GOT3 (cell line): ENCODE results near the gene TMC4.

Source experiments
- DNase-seq: peaks from one replicate; lab custom pipeline; 2025; ENCODE audit warnings: mixed read lengths; lab: John Stamatoyannopoulos, UW

Gene TMC4

DNA sequence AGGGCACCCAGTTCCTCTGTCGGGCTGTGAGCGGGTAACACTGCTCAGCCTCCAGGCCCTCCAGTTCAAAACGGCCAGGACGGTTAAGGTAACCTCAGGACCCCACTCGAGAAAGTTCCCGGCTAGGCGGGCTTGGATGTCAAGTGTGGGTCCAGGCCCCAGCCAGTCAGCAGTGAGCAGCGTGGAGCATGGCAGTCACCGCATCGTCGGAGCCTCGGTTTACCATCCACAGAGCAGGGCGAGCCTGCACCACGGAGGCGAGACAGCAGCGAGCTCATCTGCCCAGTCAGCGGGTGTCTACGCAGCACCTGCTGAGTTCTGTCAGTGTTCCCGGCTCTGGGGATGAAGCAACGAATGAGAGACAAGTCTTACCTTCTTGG is 43.4 kb downstream of the TMC4 start:
- DNase-seq, result no peak

GRCh38 chr19:54128796-54129616 is 44.0 kb downstream of the TMC4 start:
- DNase-seq, result no peak

DNA sequence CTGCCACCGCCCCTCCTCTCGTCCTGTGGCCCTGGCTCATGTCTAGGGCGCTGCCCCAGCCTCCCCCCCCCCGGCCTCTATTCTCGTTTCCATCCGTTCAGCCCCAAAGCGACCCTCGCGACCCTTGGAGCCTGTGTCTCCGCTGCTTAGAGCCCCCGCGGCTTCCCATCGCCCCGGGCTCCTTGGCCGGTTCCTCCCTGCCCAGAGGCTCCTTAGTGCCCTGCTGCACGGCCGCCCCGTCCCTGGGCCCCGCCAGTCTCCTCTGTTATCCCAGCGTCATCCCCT is 44.6 kb downstream of the TMC4 start:
- DNase-seq, result no peak

DNA sequence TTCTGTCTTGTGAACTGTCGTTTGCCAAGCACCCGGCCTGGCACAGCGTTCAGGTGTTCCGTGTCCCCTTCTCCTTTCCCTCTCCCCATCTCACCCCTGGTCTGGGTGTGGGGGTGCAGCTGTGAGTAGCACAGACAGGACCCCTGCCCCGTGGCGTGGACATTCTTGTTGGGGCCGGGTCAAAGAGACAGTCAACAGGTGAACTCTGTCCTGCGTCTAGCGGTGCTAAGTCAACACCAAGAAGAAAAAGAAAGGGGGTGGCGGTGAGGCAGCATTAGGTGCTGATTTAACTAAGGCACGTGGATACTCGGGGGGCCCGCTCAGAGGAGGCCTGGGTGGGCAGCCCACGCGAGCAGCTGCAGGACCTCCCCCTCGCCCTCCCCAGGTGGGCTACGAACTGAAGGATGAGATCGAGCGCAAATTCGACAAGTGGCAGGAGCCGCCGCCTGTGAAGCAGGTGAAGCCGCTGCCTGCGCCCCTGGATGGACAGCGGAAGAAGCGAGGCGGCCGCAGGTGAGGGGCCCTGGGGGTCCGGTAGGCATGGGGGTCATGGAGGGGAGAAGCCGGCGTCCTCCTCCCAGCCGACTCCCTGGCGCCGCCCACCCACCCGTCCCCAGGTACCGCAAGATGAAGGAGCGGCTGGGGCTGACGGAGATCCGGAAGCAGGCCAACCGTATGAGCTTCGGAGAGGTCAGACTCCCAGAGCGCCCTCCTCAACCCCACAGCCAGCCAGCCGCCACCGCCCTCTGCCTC is 45.1 kb downstream of the TMC4 start:
- DNase-seq, result no peak

GRCh38 chr19:54125713-54126112 is 47.2 kb downstream of the TMC4 start:
- DNase-seq, result no peak

DNA sequence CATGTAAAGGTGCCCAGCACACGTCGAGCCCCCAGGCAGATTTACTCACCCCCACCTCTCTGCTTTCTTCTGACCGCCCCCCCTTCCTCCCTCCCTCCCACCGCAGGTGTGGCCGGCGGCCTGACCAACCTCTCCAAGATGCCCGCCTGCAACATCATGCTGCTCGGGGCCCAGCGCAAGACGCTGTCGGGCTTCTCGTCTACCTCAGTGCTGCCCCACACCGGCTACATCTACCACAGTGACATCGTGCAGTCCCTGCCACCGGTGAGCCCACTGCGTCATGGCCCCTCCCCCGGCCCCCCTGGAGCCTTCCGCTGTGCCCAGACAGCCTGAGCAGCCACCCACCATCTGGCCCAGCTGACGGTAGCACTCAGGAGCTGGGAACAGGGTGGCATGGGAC is 48.6 kb downstream of the TMC4 start:
- DNase-seq, result no peak

GRCh38 chr19:54123682-54124081 is 49.3 kb downstream of the TMC4 start:
- DNase-seq, result no peak

GRCh38 chr19:54121259-54121658 is 51.7 kb downstream of the TMC4 start:
- no peak for DNase-seq

DNA sequence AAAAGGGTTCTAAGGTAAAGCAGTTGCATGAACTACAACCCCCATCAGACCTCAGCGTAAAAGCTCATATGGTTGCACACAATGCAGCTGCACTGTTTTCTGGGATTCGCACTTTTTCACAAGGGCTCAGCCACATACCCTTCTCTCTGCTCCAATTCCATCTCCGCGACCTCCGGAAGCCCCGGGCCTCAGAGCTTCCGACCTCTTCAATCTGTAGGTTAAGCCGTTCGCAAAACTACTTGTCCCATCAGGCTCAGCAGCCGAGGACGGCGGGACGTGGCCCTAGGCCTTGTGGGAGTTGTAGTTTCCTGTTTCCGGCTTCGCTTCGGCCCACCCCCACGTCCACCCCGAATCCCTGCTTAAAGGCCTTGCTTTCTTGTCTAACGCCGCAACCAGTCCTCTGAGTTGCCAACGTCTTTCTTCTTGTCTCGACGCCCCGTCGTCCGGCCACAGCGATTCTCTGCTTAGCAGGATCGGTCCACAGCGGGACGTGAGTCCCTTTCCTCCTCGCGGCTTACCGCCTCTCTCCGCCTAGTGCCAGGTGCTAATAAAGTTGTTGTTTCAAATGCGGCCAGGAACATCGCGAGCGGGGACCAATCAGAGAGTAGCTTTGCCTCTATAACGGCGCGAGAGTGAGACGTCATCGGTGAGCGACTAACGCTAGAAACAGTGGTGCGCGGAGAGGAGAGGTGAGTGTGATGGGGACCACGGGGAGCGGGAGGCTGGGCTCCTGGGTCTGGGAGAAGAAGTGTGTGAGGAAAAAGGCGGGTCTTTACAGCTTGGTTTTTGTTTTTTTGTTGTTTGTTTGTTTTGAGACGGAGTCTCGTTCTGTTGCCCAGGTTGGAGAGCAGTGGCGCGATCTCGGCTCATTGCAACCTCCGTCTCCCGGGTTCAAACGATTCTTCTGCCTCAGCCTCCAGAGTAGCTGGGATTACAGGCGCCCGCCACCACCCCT is 57.6 kb downstream of the TMC4 start, which contains the start of the genes PRPF31 and TFPT:
Gene PRPF31 (plus strand): TSS at position 646 of the 955 bp plus-strand sequence. CDS start 2,525 bp downstream, outside the sequence.
Gene TFPT (minus strand): TSS at position 549 of the 955 bp plus-strand sequence. CDS start 388 bp downstream, at position 161.
- DNase-seq, result peak; percentile 76

DNA sequence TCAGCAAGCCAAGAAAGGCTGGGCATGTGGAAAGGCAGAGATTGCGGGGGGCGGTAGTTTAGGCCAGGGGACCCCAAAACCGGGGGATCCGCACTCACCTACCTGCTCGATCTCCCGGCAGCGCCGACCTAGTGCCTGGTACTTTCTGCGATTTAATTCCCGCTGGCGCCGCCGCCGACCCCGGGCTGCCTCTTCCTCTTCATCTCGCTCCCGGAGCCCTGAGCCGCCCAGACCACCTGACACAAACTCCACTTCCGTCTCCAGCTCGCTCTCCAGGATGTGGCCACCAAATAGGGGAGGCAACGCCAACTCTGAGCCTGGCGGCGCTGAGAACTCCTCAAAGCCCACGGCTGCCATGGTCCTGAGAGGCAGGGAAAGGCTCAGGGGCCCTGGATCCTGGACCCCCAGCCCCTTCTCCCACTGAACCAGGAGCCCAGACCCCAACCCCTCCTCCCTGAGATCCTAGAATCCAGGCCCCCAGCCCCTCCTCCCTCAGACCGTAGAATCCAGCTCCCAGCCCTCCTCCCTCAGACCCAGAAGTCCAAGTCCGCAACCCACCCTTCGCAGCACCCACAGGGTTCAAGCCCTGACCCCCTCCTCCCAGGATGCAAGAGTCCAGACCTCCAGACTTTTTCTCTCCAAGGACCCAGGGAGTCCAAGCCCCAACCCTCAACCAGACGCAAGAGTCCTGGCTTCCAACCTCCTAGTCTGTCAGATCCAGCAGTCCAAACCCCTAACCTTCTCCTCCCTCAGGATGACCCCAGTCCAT is 58.4 kb downstream of the TMC4 start:
- no peak for DNase-seq
